ENCODE data around the gene GRAMD1B. TPM values are rescaled to one million over a fixed set of nuclear protein-coding genes. Genes with fewer than 3 reads are reported as not detected.

The GRAMD1B gene
- total RNA-seq, 1 experiment from 2014 or later = 1.2 TPM

- Mint-ChIP-seq H3K27ac (ENCODE audit: unreplicated experiment) (peak overlapping the region; percentile 19), H3K27me3 (ENCODE audit: insufficient read depth, unreplicated experiment) (peaks cover 3% of the 10 kb centered on the region), H3K4me3 (ENCODE audit: unreplicated experiment) (no peak overlapping the region), H3K4me1 (ENCODE audit: low read depth, unreplicated experiment) (peaks cover 6% of the 10 kb centered on the region), H3K36me3 (ENCODE audit: insufficient read depth, unreplicated experiment) (no peaks in the 10 kb centered on the region), H3K9me3 (ENCODE audit: unreplicated experiment) (no peaks in the 10 kb centered on the region)
- ChIA-PET POLR2A (no interaction called here), CTCF (interaction anchor here (1.0 to 2.4 kb wide), 2 partner anchors 31 to 142 kb away, joined by 4 to 5 read pairs; no protein-coding TSS in a partner anchor)
- H3K36me3 ChIP-seq (ENCODE audit: control insufficient read depth, insufficient read depth, low read length) = no peaks in the 10 kb centered on the region
- no TSS peak for BruUV-seq (replicated peaks)
- no peak for TF ChIP-seq CTCF (IDR thresholded peaks at IDR 0.05; ENCODE audit: insufficient read depth in 1 of 2, low read depth in 1 of 2, low read length in 1 of 2, severe bottlenecking in 1 of 2, unreplicated experiment in 1 of 2)
- intact Hi-C loops (cut with micrococcal nuclease; ENCODE audit: unreplicated experiment) = no loop called here
- peak in 1 of 2 experiments; percentile 57 for DNase-seq
- no peak overlapping the region for H3K4me3 ChIP-seq (ENCODE audit: low read depth, low read length)
- H3K27me3 ChIP-seq (replicated peaks; ENCODE audit: control insufficient read depth, insufficient read depth, low read length) = no peaks in the 10 kb centered on the region; the same call in 1 of the 2 replicates
- no peaks in the 10 kb centered on the region for H3K4me1 ChIP-seq
- H3K9me3 ChIP-seq = peaks cover 9% of the 10 kb centered on the region; the same call in 1 of the 2 replicates
Measured at GRCh38 chr11:123438131-123438627, 8.1 kb downstream of the GRAMD1B start.

- POLR2A ChIA-PET = no interaction called here
- no peak overlapping the region for H3K4me3 ChIP-seq (ENCODE audit: low read depth, low read length)
- CTCF ChIA-PET = interaction anchor here (0.5 to 2.4 kb wide), 2 partner anchors 32 to 1084 kb away, joined by 4 to 5 read pairs; no protein-coding TSS in a partner anchor
- no peaks in the 10 kb centered on the region for H3K36me3 ChIP-seq (ENCODE audit: control insufficient read depth, insufficient read depth, low read length)
- no peak for TF ChIP-seq CTCF (IDR thresholded peaks at IDR 0.05; ENCODE audit: insufficient read depth in 1 of 2, low read depth in 1 of 2, low read length in 1 of 2, severe bottlenecking in 1 of 2, unreplicated experiment in 1 of 2)
- H3K4me1 ChIP-seq = no peaks in the 10 kb centered on the region
- Mint-ChIP-seq H3K27me3 (ENCODE audit: insufficient read depth, unreplicated experiment) (peaks cover 3% of the 10 kb centered on the region), H3K4me1 (ENCODE audit: low read depth, unreplicated experiment) (peaks cover 6% of the 10 kb centered on the region), H3K36me3 (ENCODE audit: insufficient read depth, unreplicated experiment) (no peaks in the 10 kb centered on the region), H3K4me3 (ENCODE audit: unreplicated experiment) (no peak overlapping the region), H3K9me3 (ENCODE audit: unreplicated experiment) (no peaks in the 10 kb centered on the region), H3K27ac (ENCODE audit: unreplicated experiment) (no peak overlapping the region)
- H3K27me3 ChIP-seq (replicated peaks; ENCODE audit: control insufficient read depth, insufficient read depth, low read length) = no peaks in the 10 kb centered on the region; the same call in 1 of the 2 replicates
- no TSS peak for BruUV-seq (replicated peaks)
- intact Hi-C loops (cut with micrococcal nuclease; ENCODE audit: unreplicated experiment) = no loop called here
- DNase-seq = no peak
- peaks cover 9% of the 10 kb centered on the region; the same call in 1 of the 2 replicates for H3K9me3 ChIP-seq
Measured at GRCh38 chr11:123439616-123440015, 9.5 kb downstream of the GRAMD1B start.

- Histone ChIP-seq H3K4me3 (ENCODE audit: low read depth, low read length) (no peak overlapping the region), H3K27me3 (replicated peaks; ENCODE audit: control insufficient read depth, insufficient read depth, low read length) (no peaks in the 10 kb centered on the region; the same call in 1 of the 2 replicates), H3K4me1 (no peaks in the 10 kb centered on the region), H3K9me3 (peaks cover 9% of the 10 kb centered on the region; the same call in 1 of the 2 replicates), H3K36me3 (ENCODE audit: control insufficient read depth, insufficient read depth, low read length) (no peaks in the 10 kb centered on the region)
- no peak for TF ChIP-seq CTCF (IDR thresholded peaks at IDR 0.05; ENCODE audit: insufficient read depth in 1 of 2, low read depth in 1 of 2, low read length in 1 of 2, severe bottlenecking in 1 of 2, unreplicated experiment in 1 of 2)
- Mint-ChIP-seq H3K4me3 (ENCODE audit: unreplicated experiment) (no peak overlapping the region), H3K27me3 (ENCODE audit: insufficient read depth, unreplicated experiment) (peaks cover 3% of the 10 kb centered on the region), H3K36me3 (ENCODE audit: insufficient read depth, unreplicated experiment) (no peaks in the 10 kb centered on the region), H3K27ac (ENCODE audit: unreplicated experiment) (no peak overlapping the region), H3K9me3 (ENCODE audit: unreplicated experiment) (no peaks in the 10 kb centered on the region), H3K4me1 (ENCODE audit: low read depth, unreplicated experiment) (peaks cover 6% of the 10 kb centered on the region)
- no TSS peak for BruUV-seq (replicated peaks)
- DNase-seq = no peak
- CTCF ChIA-PET = no interaction called here
- POLR2A ChIA-PET = no interaction called here
- intact Hi-C loops (cut with micrococcal nuclease; ENCODE audit: unreplicated experiment) = no loop called here
Measured at GRCh38 chr11:123441161-123441560, 11.1 kb downstream of the GRAMD1B start.

Data from Caco-2 (cell line).